ENCODE data around the gene PPIP5K1. TPM values are rescaled to one million over a fixed set of nuclear protein-coding genes. Genes with fewer than 3 reads are reported as not detected.

Gene PPIP5K1
- total RNA-seq, 1 donor from 2014 or later, result 52.1 TPM

DNA sequence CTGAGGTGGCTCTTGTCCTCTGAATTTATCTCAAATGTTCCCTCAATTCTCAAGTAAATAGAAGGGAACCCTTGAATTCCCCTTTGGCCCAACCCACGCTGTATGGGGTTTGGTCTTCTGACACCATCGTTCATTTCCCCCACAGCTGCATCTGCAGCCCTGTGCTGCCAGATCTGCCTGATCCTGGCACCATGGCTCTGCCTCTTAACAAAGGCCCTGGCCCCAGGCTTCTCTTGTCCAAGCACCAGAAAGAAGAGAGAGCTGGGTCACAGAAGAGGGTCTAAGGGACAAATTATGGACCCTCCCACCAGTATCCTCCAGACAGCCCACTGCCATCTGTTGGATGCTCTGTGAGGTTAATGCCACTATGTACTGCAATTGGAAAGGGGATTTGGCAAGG lies 70.8 kb downstream of the PPIP5K1 start:
- Mint-ChIP-seq H3K27ac (no peak overlapping the region), H3K9me3 (ENCODE audit: low read depth) (no peaks in the 10 kb centered on the region), H3K27me3 (peaks cover 41% of the 10 kb centered on the region), H3K4me3 (ENCODE audit: low read depth) (peak overlapping the region; percentile 4), H3K4me1 (ENCODE audit: low read depth) (peaks cover 21% of the 10 kb centered on the region), H3K36me3 (ENCODE audit: insufficient read depth) (peaks cover 3% of the 10 kb centered on the region)
- TF ChIP-seq, protein P1, sequence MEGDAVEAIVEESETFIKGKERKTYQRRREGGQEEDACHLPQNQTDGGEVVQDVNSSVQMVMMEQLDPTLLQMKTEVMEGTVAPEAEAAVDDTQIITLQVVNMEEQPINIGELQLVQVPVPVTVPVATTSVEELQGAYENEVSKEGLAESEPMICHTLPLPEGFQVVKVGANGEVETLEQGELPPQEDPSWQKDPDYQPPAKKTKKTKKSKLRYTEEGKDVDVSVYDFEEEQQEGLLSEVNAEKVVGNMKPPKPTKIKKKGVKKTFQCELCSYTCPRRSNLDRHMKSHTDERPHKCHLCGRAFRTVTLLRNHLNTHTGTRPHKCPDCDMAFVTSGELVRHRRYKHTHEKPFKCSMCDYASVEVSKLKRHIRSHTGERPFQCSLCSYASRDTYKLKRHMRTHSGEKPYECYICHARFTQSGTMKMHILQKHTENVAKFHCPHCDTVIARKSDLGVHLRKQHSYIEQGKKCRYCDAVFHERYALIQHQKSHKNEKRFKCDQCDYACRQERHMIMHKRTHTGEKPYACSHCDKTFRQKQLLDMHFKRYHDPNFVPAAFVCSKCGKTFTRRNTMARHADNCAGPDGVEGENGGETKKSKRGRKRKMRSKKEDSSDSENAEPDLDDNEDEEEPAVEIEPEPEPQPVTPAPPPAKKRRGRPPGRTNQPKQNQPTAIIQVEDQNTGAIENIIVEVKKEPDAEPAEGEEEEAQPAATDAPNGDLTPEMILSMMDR (IDR thresholded peaks at IDR 0.05; ENCODE audit: unreplicated experiment), result no peak
- DNase-seq (ENCODE audit: low spot score, unreplicated experiment), result no peak

DNA sequence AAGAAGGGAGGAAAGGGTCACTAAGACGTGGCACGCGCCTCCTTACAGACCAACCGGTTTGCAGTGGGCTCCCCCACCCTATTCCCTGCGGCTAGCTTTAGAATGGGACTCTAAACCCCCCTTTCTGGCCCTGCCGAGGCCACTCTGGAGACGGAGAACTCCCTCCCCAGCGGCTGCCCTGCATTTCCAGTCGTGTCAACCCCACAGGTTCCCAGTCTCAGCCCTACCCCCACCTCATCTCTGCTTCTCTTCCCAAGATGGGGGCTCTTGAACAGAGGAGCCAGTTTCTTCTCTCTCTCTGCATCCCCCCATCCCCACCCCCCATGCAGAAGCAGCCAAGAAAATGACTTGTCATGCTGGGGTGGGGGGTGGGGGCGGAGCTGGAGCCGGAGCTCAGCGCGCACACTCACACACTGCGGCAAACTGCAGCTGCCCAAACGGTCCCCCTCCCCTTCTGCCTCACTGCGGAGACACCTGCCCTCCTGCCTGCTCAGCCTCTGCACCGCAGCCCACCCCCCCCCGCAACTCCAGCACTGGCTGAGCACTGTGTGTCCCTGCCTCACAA lies 71.7 kb downstream of the PPIP5K1 start:
- peaks cover 43% of the 10 kb centered on the region for H3K27me3 Mint-ChIP-seq
- no peak overlapping the region for H3K27ac Mint-ChIP-seq
- no peak for DNase-seq (ENCODE audit: low spot score, unreplicated experiment)
- peak overlapping the region; percentile 70 for H3K4me3 Mint-ChIP-seq (ENCODE audit: low read depth)
- TF ChIP-seq, protein P1 (IDR thresholded peaks at IDR 0.05; ENCODE audit: unreplicated experiment), result no peak
- no peaks in the 10 kb centered on the region for H3K9me3 Mint-ChIP-seq (ENCODE audit: low read depth)
- peaks cover 3% of the 10 kb centered on the region for H3K36me3 Mint-ChIP-seq (ENCODE audit: insufficient read depth)
- H3K4me1 Mint-ChIP-seq (ENCODE audit: low read depth), result peaks cover 21% of the 10 kb centered on the region

DNA sequence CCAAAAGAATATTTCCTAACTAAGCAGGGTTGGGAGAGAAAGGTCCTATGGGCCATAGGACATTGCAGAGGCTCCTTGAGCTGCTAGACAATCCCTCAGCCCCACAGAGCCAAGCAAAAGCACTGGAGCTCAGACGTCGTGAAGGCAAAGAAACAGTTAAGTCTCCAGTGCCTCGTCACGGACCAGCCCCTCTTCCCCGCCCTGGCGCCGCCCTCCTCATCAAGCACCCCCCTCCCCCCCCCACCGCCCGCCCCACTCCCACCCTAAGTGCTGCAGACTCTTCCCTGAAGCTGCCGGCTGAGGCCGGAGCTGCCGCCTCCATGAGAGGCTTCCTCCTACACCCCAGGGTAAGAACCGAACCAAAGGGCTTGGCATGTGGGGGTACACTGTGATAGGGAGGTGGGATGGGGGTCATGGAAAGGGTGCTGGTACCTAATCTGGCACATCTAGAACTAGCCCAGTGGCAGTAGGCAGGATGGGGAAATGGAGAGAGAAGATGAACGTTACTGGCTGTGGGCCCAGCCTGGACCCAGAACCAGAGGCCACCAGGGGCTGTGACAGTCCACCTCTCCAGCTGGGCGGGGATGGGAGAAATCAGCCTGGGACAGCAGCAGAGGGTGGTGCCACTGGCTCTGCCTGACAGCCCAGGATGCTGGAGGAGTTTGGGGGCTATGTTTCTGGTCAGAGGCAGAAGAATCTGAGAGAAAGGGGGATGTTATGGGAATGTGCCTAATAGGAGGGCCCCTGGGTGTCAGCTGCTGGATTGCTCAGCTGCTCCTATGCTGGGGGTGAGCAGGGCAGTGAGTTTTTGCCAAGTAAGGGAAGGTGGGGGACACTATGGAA lies 72.4 kb downstream of the PPIP5K1 start, which contains the start of gene MAP1A:
Gene MAP1A (plus strand): TSS at position 255 of the 843 bp plus-strand sequence. CDS start 3,866 bp downstream, outside the sequence.
- Mint-ChIP-seq H3K9me3 (ENCODE audit: low read depth) (no peaks in the 10 kb centered on the region), H3K4me1 (ENCODE audit: low read depth) (peaks cover 21% of the 10 kb centered on the region), H3K4me3 (ENCODE audit: low read depth) (peak within 1 kb of the TSS; percentile 70), H3K27me3 (peaks cover 42% of the 10 kb centered on the region), H3K27ac (peak within 1 kb of the TSS; percentile 81), H3K36me3 (ENCODE audit: insufficient read depth) (no peaks in the 10 kb centered on the region)
- DNase-seq (ENCODE audit: low spot score, unreplicated experiment), result no peak
- TF ChIP-seq, protein P1 (IDR thresholded peaks at IDR 0.05; ENCODE audit: unreplicated experiment), result no peak

DNA sequence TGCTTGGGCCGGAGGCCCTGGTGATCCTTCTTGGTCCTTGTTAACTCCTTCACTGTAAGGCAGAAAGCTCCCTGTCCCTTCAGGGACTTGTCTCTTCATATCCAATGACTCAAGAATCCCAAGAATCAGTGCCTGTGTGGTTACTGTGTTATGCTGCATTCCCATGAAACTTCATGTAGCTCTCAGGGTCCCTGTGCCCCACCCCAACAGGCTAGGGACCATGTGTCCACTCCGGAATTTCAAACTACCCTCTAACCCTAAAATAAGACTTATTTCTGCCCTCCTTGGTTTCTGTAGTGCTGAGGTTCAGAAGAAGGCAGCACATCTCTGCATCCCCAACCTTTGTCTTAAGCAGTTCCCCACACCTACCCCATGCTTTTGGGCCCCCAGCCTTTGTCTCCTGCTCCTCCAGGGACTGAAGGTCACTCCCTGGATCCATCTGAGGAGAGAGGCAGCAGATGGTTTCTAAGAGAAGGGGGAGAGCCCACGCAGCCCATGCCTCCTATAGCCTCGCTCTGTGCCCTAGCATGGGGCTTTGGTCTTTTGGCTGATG lies 73.1 kb downstream of the PPIP5K1 start:
- DNase-seq (ENCODE audit: low spot score, unreplicated experiment), result no peak
- Mint-ChIP-seq H3K4me1 (ENCODE audit: low read depth) (peaks cover 21% of the 10 kb centered on the region), H3K9me3 (ENCODE audit: low read depth) (no peaks in the 10 kb centered on the region), H3K27ac (peak overlapping the region; percentile 81), H3K36me3 (ENCODE audit: insufficient read depth) (no peaks in the 10 kb centered on the region), H3K4me3 (ENCODE audit: low read depth) (peak overlapping the region; percentile 60), H3K27me3 (peaks cover 49% of the 10 kb centered on the region)
- TF ChIP-seq, protein P1 (IDR thresholded peaks at IDR 0.05; ENCODE audit: unreplicated experiment), result no peak

DNA sequence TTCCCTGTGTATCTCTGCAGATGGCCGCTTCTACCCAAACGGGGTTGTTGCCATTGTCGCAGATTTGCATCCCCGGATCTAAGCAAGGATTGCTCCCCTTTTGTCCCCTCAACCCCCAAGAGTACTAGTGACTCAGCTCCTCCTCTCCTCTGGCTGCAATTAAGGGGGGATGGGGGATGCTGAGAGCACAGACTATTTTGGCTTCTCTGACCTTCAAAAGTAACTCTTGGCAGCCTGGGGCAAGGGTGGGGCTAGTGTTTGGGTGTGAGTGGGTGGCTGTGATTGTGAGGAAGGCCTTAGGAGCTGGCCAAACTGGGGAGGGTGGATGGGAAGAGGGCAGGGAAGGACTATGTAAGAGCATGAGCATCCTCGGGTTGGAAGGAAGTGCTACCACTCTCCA lies 73.8 kb downstream of the PPIP5K1 start:
- H3K27me3 Mint-ChIP-seq, result peaks cover 54% of the 10 kb centered on the region
- no peak for DNase-seq (ENCODE audit: low spot score, unreplicated experiment)
- H3K4me1 Mint-ChIP-seq (ENCODE audit: low read depth), result peaks cover 25% of the 10 kb centered on the region
- no peaks in the 10 kb centered on the region for H3K9me3 Mint-ChIP-seq (ENCODE audit: low read depth)
- TF ChIP-seq, protein P1 (IDR thresholded peaks at IDR 0.05; ENCODE audit: unreplicated experiment), result no peak
- no peak overlapping the region for H3K27ac Mint-ChIP-seq
- H3K36me3 Mint-ChIP-seq (ENCODE audit: insufficient read depth), result no peaks in the 10 kb centered on the region
- no peak overlapping the region for H3K4me3 Mint-ChIP-seq (ENCODE audit: low read depth)
